ENCODE measurements around the gene CDH2. TPM values are rescaled to one million over a fixed set of nuclear protein-coding genes. Genes with fewer than 3 reads are reported as not detected.

Gene CDH2
- polyA plus RNA-seq, 1 donor from 2014 or later, result 199 TPM

DNA sequence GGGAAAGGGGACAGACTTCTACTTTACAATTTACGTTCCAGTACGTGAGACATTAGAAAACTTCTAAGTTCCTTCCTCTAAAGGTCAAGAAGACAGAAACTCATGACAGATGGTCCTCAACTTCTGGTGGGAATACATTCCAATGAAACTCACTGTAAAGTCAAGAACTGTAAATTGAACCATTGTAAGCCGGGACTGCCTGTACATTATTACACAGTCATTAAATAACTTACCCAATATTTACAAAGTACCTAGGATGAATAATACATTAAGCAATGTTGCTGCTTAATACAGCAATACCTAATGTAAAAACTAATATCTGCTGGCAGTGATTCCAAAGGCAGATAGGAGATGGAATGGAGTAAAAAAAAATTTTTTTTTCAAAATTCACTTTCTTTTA, 51.9 kb downstream of the CDH2 start:
- Histone ChIP-seq H3K79me2 (replicated peaks; ENCODE audit: insufficient read depth, low read length) (peaks cover 99% of the 10 kb centered on the region), H3K4me2 (ENCODE audit: low read length) (no peak overlapping the region), H4K20me1 (ENCODE audit: insufficient read depth) (peaks cover 3% of the 10 kb centered on the region)

DNA sequence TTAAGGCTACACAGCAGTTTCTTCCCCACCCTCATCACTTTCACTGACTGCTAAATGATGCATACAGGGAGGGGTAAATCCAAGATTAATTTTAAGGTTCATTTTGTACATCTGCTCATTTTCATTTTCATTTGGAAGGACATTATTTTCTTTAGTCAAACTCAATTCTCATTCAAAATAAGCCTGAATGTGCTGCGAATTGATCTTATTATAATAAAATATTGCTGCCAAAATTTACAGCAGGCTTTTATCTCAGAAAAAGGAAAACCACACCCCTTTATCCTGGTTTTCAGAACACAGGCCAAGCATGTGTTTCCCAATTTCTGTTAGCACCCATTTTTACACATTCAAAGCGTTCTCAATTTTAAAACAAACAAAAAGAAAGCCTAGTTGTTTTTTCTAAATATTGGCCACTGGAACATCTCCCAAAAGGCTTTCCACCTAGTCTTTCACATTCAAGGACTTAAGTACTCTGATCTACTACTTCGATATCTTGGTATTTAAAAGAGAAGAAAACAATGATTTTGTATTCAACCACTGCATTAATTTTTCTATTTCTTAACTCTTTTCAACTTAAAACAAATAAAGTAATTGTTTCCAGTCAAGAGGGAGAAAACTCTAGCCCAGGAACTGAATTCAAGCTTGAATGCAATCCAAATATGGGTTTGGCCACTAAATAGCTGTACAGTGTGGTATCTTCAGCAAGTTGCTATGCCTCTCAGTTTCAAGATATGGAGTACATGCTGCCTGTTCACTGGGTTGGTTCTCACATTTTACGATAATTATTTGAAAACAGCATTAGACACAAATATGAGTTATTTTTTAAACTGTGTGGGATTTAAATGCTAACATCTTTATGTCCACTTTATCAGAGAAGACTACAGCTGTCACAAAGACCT, 52.5 kb downstream of the CDH2 start:
- Histone ChIP-seq H2AFZ (ENCODE audit: low read depth, low read length) (no peak overlapping the region), H3K79me2 (replicated peaks; ENCODE audit: insufficient read depth, low read length) (peaks cover 99% of the 10 kb centered on the region), H3K9ac (ENCODE audit: low read length) (no peak overlapping the region), H3K27me3 (ENCODE audit: insufficient read depth, low read depth, low read length) (no peaks in the 10 kb centered on the region), H3K4me2 (ENCODE audit: low read length) (no peak overlapping the region), H3K9me2 (ENCODE audit: insufficient read depth, low read length) (no peaks in the 10 kb centered on the region), H3K36me3 (ENCODE audit: insufficient read depth, low read length) (no peaks in the 10 kb centered on the region), H3K27ac (ENCODE audit: low read length) (peak overlapping the region; percentile 44), H3F3A (ENCODE audit: insufficient read depth, low read length, poor library complexity, severe bottlenecking) (no peaks in the 10 kb centered on the region), H3K9me3 (ENCODE audit: low read length) (no peaks in the 10 kb centered on the region), H4K20me1 (ENCODE audit: insufficient read depth) (peaks cover 3% of the 10 kb centered on the region), H3K4me3 (ENCODE audit: low read length) (no peak overlapping the region)
- TF ChIP-seq EZH2 (IDR thresholded peaks at IDR 0.05; ENCODE audit: borderline replicate concordance, insufficient read depth, low read length, poor library complexity, severe bottlenecking), result no peak
- TF ChIP-seq, protein P1, sequence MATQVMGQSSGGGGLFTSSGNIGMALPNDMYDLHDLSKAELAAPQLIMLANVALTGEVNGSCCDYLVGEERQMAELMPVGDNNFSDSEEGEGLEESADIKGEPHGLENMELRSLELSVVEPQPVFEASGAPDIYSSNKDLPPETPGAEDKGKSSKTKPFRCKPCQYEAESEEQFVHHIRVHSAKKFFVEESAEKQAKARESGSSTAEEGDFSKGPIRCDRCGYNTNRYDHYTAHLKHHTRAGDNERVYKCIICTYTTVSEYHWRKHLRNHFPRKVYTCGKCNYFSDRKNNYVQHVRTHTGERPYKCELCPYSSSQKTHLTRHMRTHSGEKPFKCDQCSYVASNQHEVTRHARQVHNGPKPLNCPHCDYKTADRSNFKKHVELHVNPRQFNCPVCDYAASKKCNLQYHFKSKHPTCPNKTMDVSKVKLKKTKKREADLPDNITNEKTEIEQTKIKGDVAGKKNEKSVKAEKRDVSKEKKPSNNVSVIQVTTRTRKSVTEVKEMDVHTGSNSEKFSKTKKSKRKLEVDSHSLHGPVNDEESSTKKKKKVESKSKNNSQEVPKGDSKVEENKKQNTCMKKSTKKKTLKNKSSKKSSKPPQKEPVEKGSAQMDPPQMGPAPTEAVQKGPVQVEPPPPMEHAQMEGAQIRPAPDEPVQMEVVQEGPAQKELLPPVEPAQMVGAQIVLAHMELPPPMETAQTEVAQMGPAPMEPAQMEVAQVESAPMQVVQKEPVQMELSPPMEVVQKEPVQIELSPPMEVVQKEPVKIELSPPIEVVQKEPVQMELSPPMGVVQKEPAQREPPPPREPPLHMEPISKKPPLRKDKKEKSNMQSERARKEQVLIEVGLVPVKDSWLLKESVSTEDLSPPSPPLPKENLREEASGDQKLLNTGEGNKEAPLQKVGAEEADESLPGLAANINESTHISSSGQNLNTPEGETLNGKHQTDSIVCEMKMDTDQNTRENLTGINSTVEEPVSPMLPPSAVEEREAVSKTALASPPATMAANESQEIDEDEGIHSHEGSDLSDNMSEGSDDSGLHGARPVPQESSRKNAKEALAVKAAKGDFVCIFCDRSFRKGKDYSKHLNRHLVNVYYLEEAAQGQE (IDR thresholded peaks at IDR 0.05; ENCODE audit: borderline replicate concordance), result no peak
- TF ChIP-seq, protein P2, sequence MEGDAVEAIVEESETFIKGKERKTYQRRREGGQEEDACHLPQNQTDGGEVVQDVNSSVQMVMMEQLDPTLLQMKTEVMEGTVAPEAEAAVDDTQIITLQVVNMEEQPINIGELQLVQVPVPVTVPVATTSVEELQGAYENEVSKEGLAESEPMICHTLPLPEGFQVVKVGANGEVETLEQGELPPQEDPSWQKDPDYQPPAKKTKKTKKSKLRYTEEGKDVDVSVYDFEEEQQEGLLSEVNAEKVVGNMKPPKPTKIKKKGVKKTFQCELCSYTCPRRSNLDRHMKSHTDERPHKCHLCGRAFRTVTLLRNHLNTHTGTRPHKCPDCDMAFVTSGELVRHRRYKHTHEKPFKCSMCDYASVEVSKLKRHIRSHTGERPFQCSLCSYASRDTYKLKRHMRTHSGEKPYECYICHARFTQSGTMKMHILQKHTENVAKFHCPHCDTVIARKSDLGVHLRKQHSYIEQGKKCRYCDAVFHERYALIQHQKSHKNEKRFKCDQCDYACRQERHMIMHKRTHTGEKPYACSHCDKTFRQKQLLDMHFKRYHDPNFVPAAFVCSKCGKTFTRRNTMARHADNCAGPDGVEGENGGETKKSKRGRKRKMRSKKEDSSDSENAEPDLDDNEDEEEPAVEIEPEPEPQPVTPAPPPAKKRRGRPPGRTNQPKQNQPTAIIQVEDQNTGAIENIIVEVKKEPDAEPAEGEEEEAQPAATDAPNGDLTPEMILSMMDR (IDR thresholded peaks at IDR 0.05; ENCODE audit: poor library complexity, severe bottlenecking), result no peak
- no peak for TF ChIP-seq SMC3 (conservative IDR thresholded peaks at IDR 0.05; ENCODE audit: poor library complexity)
- TF ChIP-seq TAF1 (IDR thresholded peaks at IDR 0.05; ENCODE audit: low read depth), result no peak
- TF ChIP-seq EP300 (conservative IDR thresholded peaks at IDR 0.05; ENCODE audit: poor library complexity, severe bottlenecking), result no peak
- TF ChIP-seq RAD21 (conservative IDR thresholded peaks at IDR 0.05), result no peak
- TF ChIP-seq MXI1 (conservative IDR thresholded peaks at IDR 0.05; ENCODE audit: poor library complexity, severe bottlenecking), result no peak
- no peak for TF ChIP-seq POLR2AphosphoS5 (IDR thresholded peaks at IDR 0.05)

More for the DNA sequence above, 51.9 kb downstream of the CDH2 start:
- Histone ChIP-seq H3K27ac (ENCODE audit: low read length) (no peak overlapping the region), H3K9ac (ENCODE audit: low read length) (no peak overlapping the region), H3K9me3 (ENCODE audit: low read length) (no peaks in the 10 kb centered on the region), H3K36me3 (ENCODE audit: insufficient read depth, low read length) (no peaks in the 10 kb centered on the region), H3K27me3 (ENCODE audit: insufficient read depth, low read depth, low read length) (no peaks in the 10 kb centered on the region), H3F3A (ENCODE audit: insufficient read depth, low read length, poor library complexity, severe bottlenecking) (no peaks in the 10 kb centered on the region), H3K4me3 (ENCODE audit: low read length) (no peak overlapping the region), H3K9me2 (ENCODE audit: insufficient read depth, low read length) (no peaks in the 10 kb centered on the region), H2AFZ (ENCODE audit: low read depth, low read length) (no peak overlapping the region)
- TF ChIP-seq, protein P1 (IDR thresholded peaks at IDR 0.05; ENCODE audit: borderline replicate concordance), result no peak
- TF ChIP-seq EP300 (conservative IDR thresholded peaks at IDR 0.05; ENCODE audit: poor library complexity, severe bottlenecking) (no peak), EZH2 (IDR thresholded peaks at IDR 0.05; ENCODE audit: borderline replicate concordance, insufficient read depth, low read length, poor library complexity, severe bottlenecking) (no peak), TAF1 (IDR thresholded peaks at IDR 0.05; ENCODE audit: low read depth) (no peak), POLR2AphosphoS5 (IDR thresholded peaks at IDR 0.05) (no peak), MXI1 (conservative IDR thresholded peaks at IDR 0.05; ENCODE audit: poor library complexity, severe bottlenecking) (no peak), SMC3 (conservative IDR thresholded peaks at IDR 0.05; ENCODE audit: poor library complexity) (no peak), RAD21 (conservative IDR thresholded peaks at IDR 0.05) (no peak)
- TF ChIP-seq, protein P2 (IDR thresholded peaks at IDR 0.05; ENCODE audit: poor library complexity, severe bottlenecking), result no peak
